Stomach (tissue), 4 donors: ENCODE results near the gene PCDH9.

ENCODE experiments used
- EP300 ChIP-seq: sonication (generic); formaldehyde crosslinking; IDR thresholded peaks from one replicate; pipeline ENCODE4 v1.6.1; 2017; ENCODE audit warnings: antibody characterized with exemption
- TF ChIP-seq, protein P1 (sequence below), 7 experiments: fragments of 450-650 bp in 4 of 7; fragments of 200-600 bp in 3 of 7; sonication (generic) in 3 of 7; IDR thresholded peaks; one replicate each; pipeline ENCODE4 v1.5.1; 2016 to 2019; ENCODE audit warnings: antibody characterized with exemption in 7 of 7, control low read depth in 2 of 7, mild to moderate bottlenecking in 1 of 7

GRCh38 chr13:66501181-66501580 lies 729.0 kb downstream of the PCDH9 start:
- TF ChIP-seq, protein P1, sequence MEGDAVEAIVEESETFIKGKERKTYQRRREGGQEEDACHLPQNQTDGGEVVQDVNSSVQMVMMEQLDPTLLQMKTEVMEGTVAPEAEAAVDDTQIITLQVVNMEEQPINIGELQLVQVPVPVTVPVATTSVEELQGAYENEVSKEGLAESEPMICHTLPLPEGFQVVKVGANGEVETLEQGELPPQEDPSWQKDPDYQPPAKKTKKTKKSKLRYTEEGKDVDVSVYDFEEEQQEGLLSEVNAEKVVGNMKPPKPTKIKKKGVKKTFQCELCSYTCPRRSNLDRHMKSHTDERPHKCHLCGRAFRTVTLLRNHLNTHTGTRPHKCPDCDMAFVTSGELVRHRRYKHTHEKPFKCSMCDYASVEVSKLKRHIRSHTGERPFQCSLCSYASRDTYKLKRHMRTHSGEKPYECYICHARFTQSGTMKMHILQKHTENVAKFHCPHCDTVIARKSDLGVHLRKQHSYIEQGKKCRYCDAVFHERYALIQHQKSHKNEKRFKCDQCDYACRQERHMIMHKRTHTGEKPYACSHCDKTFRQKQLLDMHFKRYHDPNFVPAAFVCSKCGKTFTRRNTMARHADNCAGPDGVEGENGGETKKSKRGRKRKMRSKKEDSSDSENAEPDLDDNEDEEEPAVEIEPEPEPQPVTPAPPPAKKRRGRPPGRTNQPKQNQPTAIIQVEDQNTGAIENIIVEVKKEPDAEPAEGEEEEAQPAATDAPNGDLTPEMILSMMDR (IDR thresholded peaks at IDR 0.05): no peak
- no peak for TF ChIP-seq EP300
